HG02981 (cell line): ENCODE data around the gene C9orf50.

Experiments
- ATAC-seq: cut with Tn5 transposase; IDR thresholded peaks from one replicate; pipeline ENCODE4 v1.9.1; 2021; ENCODE audit warnings: mild to moderate bottlenecking, moderate library complexity; ENCODE audit not compliant: unreplicated experiment

Gene C9orf50

DNA sequence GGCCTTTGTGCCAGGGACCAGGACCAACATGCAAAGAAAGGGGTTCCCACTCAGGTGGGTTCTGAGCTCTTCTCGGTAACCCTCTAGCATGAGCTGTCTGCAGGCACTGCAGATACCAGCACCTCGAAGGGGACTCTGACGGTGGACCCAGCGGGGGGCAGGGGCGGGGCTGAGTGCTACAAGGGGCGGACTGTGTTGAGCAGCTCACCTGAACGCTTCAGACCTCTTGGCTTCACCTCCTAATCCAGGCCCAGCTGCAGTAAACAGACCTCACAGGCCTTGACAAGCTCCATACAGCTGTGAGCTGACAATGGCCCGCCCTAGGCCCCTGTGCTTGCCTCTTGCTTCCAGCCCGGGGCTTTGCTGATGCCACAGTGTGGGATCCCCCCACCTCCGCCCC is 48.4 kb downstream of the C9orf50 start:
- no peak for ATAC-seq

- no peak for ATAC-seq
Measured at GRCh38 chr9:129572052-129572425, 48.9 kb downstream of the C9orf50 start.

DNA sequence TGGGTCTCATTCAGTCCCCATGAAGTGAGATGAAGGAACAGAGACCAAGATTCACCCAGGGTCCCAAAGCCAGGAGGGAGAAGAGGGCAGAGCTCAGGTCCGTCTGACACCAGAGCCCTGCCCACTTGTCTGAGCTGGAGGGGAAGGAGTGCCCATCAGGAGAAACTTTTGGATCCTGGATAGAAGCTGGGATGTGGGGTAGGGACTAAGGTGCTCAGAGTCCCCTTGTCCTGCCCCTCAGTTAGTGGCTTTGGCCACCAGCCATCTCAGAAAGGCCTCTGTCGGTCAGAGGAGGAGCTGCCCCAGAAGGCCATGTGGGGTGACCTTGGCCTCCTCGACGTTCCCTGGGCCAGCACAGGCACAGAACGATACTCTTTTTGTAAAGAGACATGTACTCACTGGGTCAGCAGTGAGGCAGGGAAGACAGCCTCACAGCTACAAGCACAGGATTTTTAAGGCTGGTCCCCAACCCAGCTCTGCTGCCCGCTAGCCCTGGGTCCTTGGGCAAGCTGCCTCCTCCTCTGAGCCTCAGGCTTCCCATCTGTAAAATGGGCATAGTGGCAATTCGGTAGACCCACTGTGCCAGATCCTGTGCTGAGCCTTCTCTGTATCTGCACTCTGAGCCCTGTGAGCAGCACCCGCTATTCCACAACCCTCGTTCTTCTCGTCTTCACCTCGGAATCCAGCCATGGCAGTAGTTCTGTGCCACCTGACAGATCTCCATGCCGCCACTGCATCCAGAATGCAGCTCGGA is 49.4 kb downstream of the C9orf50 start:
- ATAC-seq: no peak

- ATAC-seq: no peak
Measured at GRCh38 chr9:129570450-129571297, 50.2 kb downstream of the C9orf50 start.

GRCh38 chr9:129569502-129570449 is 51.1 kb downstream of the C9orf50 start:
- no peak for ATAC-seq

DNA sequence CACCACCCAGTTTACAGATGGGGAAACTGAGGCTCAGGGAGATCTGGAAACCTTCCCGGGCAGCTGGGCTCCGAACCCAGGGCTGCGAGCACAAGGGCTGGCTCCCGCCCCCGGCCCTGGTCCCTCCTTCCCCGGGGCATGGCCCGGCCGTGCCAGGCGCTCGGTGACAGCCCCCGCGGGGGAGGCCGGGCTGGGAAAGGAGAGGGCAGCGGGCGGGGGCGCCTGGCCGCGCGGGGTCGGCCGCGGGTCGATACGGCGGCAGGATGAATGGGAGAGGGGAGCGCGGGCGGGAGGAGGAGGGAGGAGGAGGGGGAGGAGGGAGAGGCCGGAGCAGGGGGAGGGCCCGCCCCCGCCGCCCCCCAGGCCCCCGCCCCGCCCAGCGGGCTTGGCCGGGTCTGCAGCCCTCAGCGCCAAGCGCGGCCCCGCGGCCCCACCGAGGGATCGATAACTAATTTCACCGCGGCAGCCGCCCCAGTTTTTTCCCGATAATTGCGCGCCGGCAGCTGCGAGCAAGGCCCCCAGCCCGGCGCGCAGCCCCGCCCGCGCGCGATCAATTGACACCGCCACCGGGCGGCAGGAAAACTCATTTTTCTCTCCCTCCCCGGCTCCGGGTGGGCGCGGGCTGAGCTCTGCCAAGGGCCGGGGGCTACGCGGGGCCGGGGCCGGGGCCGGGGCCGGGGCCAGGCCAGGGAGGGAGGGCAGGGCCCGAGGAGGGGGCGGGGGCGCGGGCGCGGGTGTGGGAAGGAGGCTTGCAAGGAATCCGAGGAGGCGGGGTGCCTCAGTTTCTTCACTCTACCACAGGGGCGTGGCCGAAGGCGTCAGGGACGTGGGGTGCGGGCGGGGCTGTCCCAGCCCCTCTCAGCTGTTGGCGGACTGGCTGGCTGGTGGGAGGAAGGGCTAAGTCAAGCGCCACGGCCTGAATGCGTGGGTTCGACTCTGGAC is 52.1 kb downstream of the C9orf50 start:
- ATAC-seq: no peak

DNA sequence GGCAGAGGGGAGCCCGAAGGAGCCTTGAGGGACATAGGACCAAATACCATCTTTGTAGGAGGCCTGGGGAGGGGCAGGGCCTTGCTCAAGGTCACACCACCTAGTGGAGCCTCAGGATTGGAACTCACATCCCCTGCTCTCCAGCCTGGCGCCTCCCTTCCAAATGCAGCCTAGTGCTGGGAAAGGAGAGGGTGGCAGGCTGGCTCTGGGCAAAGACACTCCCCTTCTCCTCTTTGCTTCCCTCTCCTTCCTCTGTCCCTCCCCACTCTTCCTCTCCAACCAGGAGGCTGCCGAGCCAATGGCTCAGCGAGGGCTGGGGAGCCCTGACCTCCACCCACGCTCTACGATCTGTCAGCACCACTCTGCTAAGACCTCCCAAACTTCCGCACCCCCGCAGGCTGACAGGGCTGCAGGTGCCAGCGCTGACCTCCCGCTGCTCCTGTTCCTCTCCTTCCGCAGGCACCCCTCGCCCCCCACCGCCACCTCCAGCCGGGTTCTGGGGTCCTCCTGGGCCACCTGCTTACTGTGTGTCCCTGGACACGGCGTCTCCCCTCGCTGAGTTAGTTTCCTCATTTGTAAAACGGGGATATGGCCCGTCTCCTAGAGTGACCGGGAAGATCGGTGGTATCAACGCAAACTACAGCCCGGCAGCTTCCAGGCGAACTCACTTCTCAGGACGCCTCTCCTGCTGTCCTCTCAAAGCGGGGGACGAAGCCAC is 52.9 kb downstream of the C9orf50 start:
- no peak for ATAC-seq

- no peak for ATAC-seq
Measured at GRCh38 chr9:129567329-129567728, 53.6 kb downstream of the C9orf50 start.

- ATAC-seq: no peak
Measured at GRCh38 chr9:129566563-129567266, 54.2 kb downstream of the C9orf50 start.

GRCh38 chr9:129562917-129563316 is 58.0 kb downstream of the C9orf50 start:
- no peak for ATAC-seq

DNA sequence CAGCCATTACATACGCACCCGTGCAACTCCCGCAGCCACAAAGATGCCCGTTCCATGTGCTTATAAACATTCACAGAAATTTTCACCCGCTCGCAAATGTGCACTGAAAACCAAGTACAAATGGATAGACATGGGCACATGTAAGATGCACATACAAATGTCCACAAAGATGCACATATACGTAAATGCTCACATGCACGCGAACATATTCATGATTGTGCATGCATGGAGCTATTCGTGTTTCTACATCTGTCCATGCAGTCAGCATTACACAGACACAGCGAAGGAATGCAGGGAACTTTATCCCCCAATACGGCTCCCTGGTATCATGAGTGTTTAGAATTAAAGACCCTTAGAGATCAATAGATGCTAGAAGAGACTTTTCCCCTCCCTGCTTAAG is 58.4 kb downstream of the C9orf50 start:
- ATAC-seq: no peak
